ENCODE results near the gene FAF1.

The FAF1 gene

DNA sequence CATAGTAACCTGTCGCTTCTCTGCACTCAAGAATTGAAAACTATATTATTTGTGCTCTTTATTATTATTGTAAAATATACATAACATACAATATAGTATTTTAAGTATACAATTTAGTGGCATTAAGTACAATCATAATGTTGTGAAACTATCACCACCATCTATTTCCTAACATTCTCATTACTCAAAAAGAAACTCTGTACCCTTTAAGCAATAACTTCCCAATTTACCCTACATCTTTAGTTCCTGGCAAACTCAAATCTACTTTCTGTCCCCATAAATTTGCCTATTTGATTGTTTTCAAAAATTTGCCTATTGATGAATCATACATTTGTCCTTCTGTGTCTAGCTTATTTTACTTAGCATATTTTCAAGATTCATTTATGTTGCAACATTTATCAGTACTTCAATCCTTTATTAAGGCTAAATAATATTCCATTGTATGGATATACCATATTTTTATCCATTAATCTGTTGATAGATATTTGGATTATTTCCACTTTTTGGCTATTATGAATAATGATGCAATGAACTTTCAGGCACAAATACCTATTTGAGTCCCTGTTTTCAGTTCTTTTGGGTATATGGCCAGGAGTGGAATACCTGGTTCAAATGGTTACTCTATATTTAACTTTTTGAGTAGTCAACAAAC is 437.2 kb downstream of the FAF1 start:
- TF ChIP-seq, protein P1, sequence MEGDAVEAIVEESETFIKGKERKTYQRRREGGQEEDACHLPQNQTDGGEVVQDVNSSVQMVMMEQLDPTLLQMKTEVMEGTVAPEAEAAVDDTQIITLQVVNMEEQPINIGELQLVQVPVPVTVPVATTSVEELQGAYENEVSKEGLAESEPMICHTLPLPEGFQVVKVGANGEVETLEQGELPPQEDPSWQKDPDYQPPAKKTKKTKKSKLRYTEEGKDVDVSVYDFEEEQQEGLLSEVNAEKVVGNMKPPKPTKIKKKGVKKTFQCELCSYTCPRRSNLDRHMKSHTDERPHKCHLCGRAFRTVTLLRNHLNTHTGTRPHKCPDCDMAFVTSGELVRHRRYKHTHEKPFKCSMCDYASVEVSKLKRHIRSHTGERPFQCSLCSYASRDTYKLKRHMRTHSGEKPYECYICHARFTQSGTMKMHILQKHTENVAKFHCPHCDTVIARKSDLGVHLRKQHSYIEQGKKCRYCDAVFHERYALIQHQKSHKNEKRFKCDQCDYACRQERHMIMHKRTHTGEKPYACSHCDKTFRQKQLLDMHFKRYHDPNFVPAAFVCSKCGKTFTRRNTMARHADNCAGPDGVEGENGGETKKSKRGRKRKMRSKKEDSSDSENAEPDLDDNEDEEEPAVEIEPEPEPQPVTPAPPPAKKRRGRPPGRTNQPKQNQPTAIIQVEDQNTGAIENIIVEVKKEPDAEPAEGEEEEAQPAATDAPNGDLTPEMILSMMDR (IDR thresholded peaks at IDR 0.05), result no peak

GRCh38 chr1:50521703-50522102 is 438.4 kb downstream of the FAF1 start:
- TF ChIP-seq, protein P1 (IDR thresholded peaks at IDR 0.05), result no peak

GRCh38 chr1:50517488-50517887 is 442.6 kb downstream of the FAF1 start:
- TF ChIP-seq, protein P1 (IDR thresholded peaks at IDR 0.05), result no peak

DNA sequence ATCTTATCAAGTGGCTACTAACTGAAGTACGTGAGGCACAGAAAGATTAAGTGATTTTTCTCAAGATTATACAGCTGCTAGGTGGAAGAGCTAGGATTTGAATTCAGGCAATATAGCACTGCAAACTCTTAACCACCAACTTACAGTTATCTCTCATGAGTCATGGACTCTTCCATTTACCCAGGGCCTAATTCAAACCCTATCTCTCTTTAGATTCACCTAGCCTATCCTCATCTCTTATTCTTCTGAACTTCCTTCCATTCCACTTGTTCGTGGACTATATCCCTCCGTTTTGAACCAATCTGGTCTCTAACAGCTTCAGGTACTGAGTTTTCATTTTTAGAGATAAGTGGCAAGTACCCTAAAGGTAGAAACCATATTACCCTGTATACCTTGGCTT is 444.0 kb downstream of the FAF1 start:
- TF ChIP-seq, protein P1 (IDR thresholded peaks at IDR 0.05), result no peak

DNA sequence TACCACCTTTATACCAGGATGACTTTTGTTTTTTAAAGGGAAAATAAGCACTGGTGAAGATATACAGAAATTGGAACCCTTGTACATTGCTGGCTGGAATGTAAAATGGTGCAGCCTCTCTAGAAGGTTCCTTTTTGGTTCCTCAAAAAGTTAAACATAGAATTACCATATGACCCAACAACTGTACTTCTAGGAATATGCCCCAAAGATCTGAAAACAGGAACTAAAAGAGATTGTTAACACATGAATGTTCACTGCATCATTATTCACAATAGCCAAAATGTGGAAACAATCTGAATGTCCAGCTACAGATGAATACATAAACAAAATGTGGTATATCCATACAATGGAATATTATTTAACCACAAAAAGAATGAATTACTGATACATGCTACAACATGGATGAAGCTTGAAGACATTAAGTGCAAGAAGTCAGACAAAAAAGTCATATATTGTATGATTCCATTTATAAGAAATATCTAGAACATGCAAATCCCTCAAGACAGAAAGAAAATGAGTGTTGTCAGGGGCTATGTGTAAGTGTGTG is 452.0 kb downstream of the FAF1 start:
- TF ChIP-seq, protein P1 (IDR thresholded peaks at IDR 0.05), result no peak

GRCh38 chr1:50505427-50505826 is 454.6 kb downstream of the FAF1 start:
- TF ChIP-seq, protein P1 (IDR thresholded peaks at IDR 0.05), result no peak

- TF ChIP-seq, protein P1 (IDR thresholded peaks at IDR 0.05), result no peak
These were observed 456.6 kb downstream of the FAF1 start for GRCh38 chr1:50503515-50503914.
